Right lobe of liver (tissue), 6 donors: ENCODE data around the gene UBAC2. TPM values are rescaled to one million over a fixed set of nuclear protein-coding genes. Genes with fewer than 3 reads are reported as not detected.

ENCODE experiments used
- ATAC-seq, 4 donors: fragments of 200-7000 bp; cut with Tn5 transposase; one replicate each; pipeline ENCODE4 v1.9.1; 2020; ENCODE audit warnings: mild to moderate bottlenecking in 4 of 4, moderate library complexity in 4 of 4
- DNase-seq, 3 donors: peaks; one replicate each; pipeline ENCODE4 v3.0.0-alpha.2; 2020
- H3K27ac ChIP-seq, 3 donors: fragments of 200-600 bp; one replicate each; pipeline ENCODE4 v1.8.0; 2022
- H3K27me3 ChIP-seq, 2 donors: fragments of 200-600 bp; one replicate each; pipeline ENCODE4 v1.8.0; 2022
- H3K36me3 ChIP-seq, 4 donors: fragments of 200-600 bp; sonication (generic) in 1 of 4; one replicate each; pipeline versions ENCODE4 v1.5.1 to v1.8.0; 2017 to 2022; ENCODE audit warnings: control low read depth in 1 of 4
- H3K4me1 ChIP-seq, 4 donors: fragments of 200-600 bp; sonication (generic) in 1 of 4; one replicate each; pipeline versions ENCODE4 v1.5.1 to v1.8.0; 2017 to 2022; ENCODE audit warnings: control low read depth in 1 of 4
- H3K4me3 ChIP-seq, 3 donors: fragments of 200-600 bp; one replicate each; pipeline ENCODE4 v1.8.0; 2022
- H3K9me3 ChIP-seq, 4 donors: fragments of 200-600 bp; sonication (generic) in 1 of 4; one replicate each; pipeline versions ENCODE4 v1.5.1 to v1.8.0; 2017 to 2022; ENCODE audit warnings: control low read depth in 1 of 4
- CTCF ChIP-seq, 4 donors: fragments of 200-600 bp in 3 of 4; fragments of 450-650 bp in 1 of 4; IDR thresholded peaks; one replicate each; pipeline versions ENCODE4 v1.5.1 to v1.8.0; 2016 to 2022; ENCODE audit warnings: antibody characterized with exemption in 4 of 4, mild to moderate bottlenecking in 2 of 4
- POLR2A ChIP-seq: fragments of 450-650 bp; IDR thresholded peaks from one replicate; pipeline ENCODE4 v1.6.1; 2017; ENCODE audit warnings: antibody characterized with exemption, mild to moderate bottlenecking
- WGBS: methylation state at CpG from one replicate; pipeline ENCODE4 v1.1.6; 2018; ENCODE audit warnings: low coverage, low lambda C conversion rate; ENCODE audit not compliant: insufficient coverage; ENCODE audit errors: missing lambda C conversion rate; 5-methylcytosine and 5-hydroxymethylcytosine counted together
- intact Hi-C, 2 donors: fragments of 100-400 bp; cut with DNase I; formaldehyde crosslinking; loops; one replicate each; pipeline versions ENCODE4 v1.11.2 to v1.14.1; 2022
- total RNA-seq, 6 experiments: library from RNA; depleted of rRNA in 2 of 6; stranded (reverse); fragments of >200 nt in 2 of 6; fragmentation: NEBNext Ultra II Directional in 3 of 6; extraction: Animal tissue kit (Norgen Biotek cat#: 25700) in 3 of 6; gene quantifications; one replicate each; pipeline versions ENCODE4 v1.1.0 to v1.2.4, GENCODE V29; 2016 to 2023
- donor health status: DM: no; HTN: yes; CAD: no.
- donor health status: DM: no; HTN: no; CAD: no.
- donor health status: DM: no; HTN: no; CAD: no.
- donor health status: DM: no; HTN: yes; CAD: no.
- donor health status: DM: no; HTN: yes; CAD: no.

UBAC2 gene
- total RNA-seq, 6 experiments from 2014 or later, result 30.2 to 45.0 (median 37.0) TPM

GRCh38 chr13:99373436-99373835 is 172.8 kb downstream of the UBAC2 start:
- H3K9me3 ChIP-seq, result no peaks in the 10 kb centered on the region
- H3K4me1 ChIP-seq, result no peaks in the 10 kb centered on the region
- TF ChIP-seq POLR2A (no peak), CTCF (IDR thresholded peaks at IDR 0.05) (no peak)
- WGBS, result 97% methylated on average over 7 of the region's 8 CpGs
- H3K4me3 ChIP-seq, result no peak overlapping the region
- H3K27me3 ChIP-seq, result no peaks in the 10 kb centered on the region
- no peak for DNase-seq
- intact Hi-C loops, result no loop called here
- no peak for ATAC-seq
- H3K36me3 ChIP-seq, result peaks cover 0 to 23% (median 0%) of the 10 kb centered on the region in 4 donors
- H3K27ac ChIP-seq, result no peak overlapping the region

DNA sequence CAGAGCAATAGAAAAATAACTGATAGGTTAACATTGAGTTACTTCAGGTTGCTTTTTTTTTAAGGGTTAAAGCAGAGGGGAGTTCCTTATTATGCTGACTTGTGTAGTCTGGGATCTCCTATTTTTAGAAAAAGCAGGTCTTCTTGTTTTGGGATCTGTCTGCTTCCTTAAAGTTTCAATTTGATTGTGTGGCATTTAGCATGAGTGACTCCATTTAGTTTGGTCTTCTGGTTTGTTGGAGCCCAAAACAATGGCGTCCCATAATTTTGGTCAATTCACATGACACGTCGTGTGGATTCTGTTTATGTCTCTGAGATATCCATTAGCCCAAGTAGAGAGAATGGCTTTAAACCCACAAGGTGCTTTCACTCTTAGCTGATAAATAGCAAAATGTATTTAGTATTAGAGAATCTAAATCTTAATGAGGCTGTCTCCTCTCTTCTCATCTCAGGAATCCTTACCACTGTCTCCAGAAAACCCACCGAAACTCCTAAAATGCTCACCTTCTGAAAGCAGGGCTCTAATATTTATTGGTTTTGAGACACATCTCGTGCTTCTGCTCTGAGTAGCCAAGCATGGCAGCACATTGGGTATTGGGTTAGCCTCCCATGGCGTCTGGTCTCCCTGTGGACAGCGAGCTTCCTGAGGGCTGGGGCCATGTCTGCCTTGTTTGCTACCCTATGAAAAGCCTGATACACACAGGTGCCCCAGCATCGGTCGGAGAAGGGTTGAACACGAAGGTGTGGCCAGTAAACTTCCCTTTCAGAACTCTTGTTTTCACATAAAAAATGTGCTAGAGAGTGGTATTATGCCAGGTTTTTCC is 173.7 kb downstream of the UBAC2 start:
- peaks cover 0 to 18% (median 0%) of the 10 kb centered on the region in 4 donors for H3K36me3 ChIP-seq
- H3K4me1 ChIP-seq, result no peaks in the 10 kb centered on the region
- DNase-seq, result no peak
- no peaks in the 10 kb centered on the region for H3K9me3 ChIP-seq
- intact Hi-C loops, result no loop called here
- H3K4me3 ChIP-seq, result no peak overlapping the region
- TF ChIP-seq CTCF (IDR thresholded peaks at IDR 0.05) (no peak), POLR2A (no peak)
- H3K27me3 ChIP-seq, result no peaks in the 10 kb centered on the region
- ATAC-seq, result no peak
- 90% methylated on average over 10 of the region's 10 CpGs for WGBS
- no peak overlapping the region for H3K27ac ChIP-seq

- Histone ChIP-seq H3K27ac (no peak overlapping the region), H3K4me1 (no peaks in the 10 kb centered on the region), H3K36me3 (peaks cover 0 to 11% (median 0%) of the 10 kb centered on the region in 4 donors), H3K27me3 (no peaks in the 10 kb centered on the region), H3K9me3 (no peaks in the 10 kb centered on the region), H3K4me3 (no peak overlapping the region)
- intact Hi-C loops, result no loop called here
- ATAC-seq (peak; percentile 44 to 67 (median 52)), DNase-seq (peak in 1 of 3 donors; percentile 39)
- 65% methylated on average over 6 of the region's 12 CpGs for whole genome bisulfite sequencing
- TF ChIP-seq CTCF (IDR thresholded peaks at IDR 0.05) (no peak), POLR2A (no peak)
These were observed 174.5 kb downstream of the UBAC2 start for GRCh38 chr13:99374994-99375737.

DNA sequence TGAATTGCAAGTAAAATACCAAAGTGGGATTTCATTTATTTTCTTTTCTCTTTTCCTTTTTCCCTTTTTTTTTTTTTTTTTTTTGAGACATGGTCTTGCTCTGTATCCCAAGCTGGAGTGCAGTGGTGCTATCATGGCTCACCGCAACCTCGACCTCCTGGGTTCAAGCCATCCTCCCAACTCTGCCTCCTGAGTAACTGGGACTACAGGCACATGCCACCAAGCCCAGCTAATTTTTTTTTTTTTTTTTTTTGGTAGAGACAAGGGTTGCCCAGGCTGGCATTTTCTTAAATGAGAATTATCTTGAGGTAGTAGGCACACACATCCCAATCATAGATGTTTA is 175.1 kb downstream of the UBAC2 start:
- no peak overlapping the region for H3K27ac ChIP-seq

More for the DNA sequence above, 175.1 kb downstream of the UBAC2 start:
- Histone ChIP-seq H3K4me3 (no peak overlapping the region), H3K36me3 (peaks cover 0 to 11% (median 0%) of the 10 kb centered on the region in 4 donors), H3K4me1 (no peaks in the 10 kb centered on the region), H3K27me3 (no peaks in the 10 kb centered on the region), H3K9me3 (no peaks in the 10 kb centered on the region)
- ATAC-seq (no peak), DNase-seq (no peak)
- TF ChIP-seq POLR2A (no peak), CTCF (IDR thresholded peaks at IDR 0.05) (no peak)
- intact Hi-C loops, result no loop called here
- no CpG with 5 or more reads among the region's 2 CpGs for WGBS
